Astrocyte (in vitro differentiated cells and primary cell): Measurements from ENCODE around the gene SH3RF2. TPM values are rescaled to one million over a fixed set of nuclear protein-coding genes. Genes with fewer than 3 reads are reported as not detected.

ENCODE experiments used
- DNase-seq: peaks from one replicate; pipeline ENCODE4 v3.0.0-alpha.2; 2010; ENCODE audit warnings: low read depth
- FAIRE-seq: peaks from 2 replicates; lab custom pipeline; 2011; peaks lifted over from hg19 to GRCh38; lab: Jason Lieb, UNC
- H2AFZ ChIP-seq: 2 replicates; pipeline ENCODE4 v1.6.0; 2012; ENCODE audit warnings: low read depth, low read length, inconsistent platforms
- H3K27ac ChIP-seq: 2 replicates; pipeline ENCODE4 v1.5.1; 2011; ENCODE audit warnings: low read depth, low read length, inconsistent platforms
- H3K27me3 ChIP-seq: 2 replicates; pipeline ENCODE4 v1.6.0; 2011; ENCODE audit warnings: low read length, inconsistent platforms; ENCODE audit not compliant: insufficient read depth
- H3K36me3 ChIP-seq: 2 replicates; pipeline ENCODE4 v1.5.1; 2011; ENCODE audit warnings: low read length, inconsistent platforms; ENCODE audit not compliant: insufficient read depth
- H3K4me1 ChIP-seq: 2 replicates; pipeline ENCODE4 v1.5.1; 2011; ENCODE audit warnings: low read length, inconsistent platforms; ENCODE audit not compliant: insufficient read depth
- H3K4me2 ChIP-seq: 2 replicates; pipeline ENCODE4 v1.6.0; 2012; ENCODE audit warnings: low read length, inconsistent platforms
- H3K4me3 ChIP-seq: 2 replicates; pipeline ENCODE4 v1.5.1; 2011; ENCODE audit warnings: low read depth, mild to moderate bottlenecking, low read length, inconsistent platforms; ENCODE audit not compliant: insufficient read depth
- H3K79me2 ChIP-seq: 2 replicates; pipeline ENCODE4 v1.6.0; 2012; ENCODE audit warnings: mild to moderate bottlenecking, low read length, inconsistent platforms; ENCODE audit not compliant: insufficient read depth
- H3K9ac ChIP-seq: 2 replicates; pipeline ENCODE4 v1.6.0; 2012; ENCODE audit warnings: mild to moderate bottlenecking, low read length, inconsistent platforms
- H3K9me3 ChIP-seq: 2 replicates; pipeline ENCODE4 v1.5.1; 2012; ENCODE audit warnings: low read depth, mild to moderate bottlenecking, low read length, inconsistent platforms; ENCODE audit not compliant: insufficient read depth
- H4K20me1 ChIP-seq: 2 replicates; pipeline ENCODE4 v1.6.0; 2012; ENCODE audit warnings: low read length, inconsistent platforms; ENCODE audit not compliant: insufficient read depth
- H3K27ac Mint-ChIP-seq: one replicate; pipeline ENCODE4 v1.8.0; 2021; ENCODE audit warnings: mild to moderate bottlenecking, mixed read lengths; ENCODE audit not compliant: unreplicated experiment
- H3K27me3 Mint-ChIP-seq: one replicate; pipeline ENCODE4 v1.8.0; 2021; ENCODE audit warnings: low read depth, mixed read lengths; ENCODE audit not compliant: unreplicated experiment
- H3K36me3 Mint-ChIP-seq: one replicate; pipeline ENCODE4 v1.8.0; 2021; ENCODE audit warnings: low read depth, mixed read lengths; ENCODE audit not compliant: unreplicated experiment
- H3K4me1 Mint-ChIP-seq: one replicate; pipeline ENCODE4 v1.8.0; 2021; ENCODE audit warnings: low read depth, mixed read lengths; ENCODE audit not compliant: unreplicated experiment
- H3K4me3 Mint-ChIP-seq: one replicate; pipeline ENCODE4 v1.8.0; 2021; ENCODE audit warnings: mild to moderate bottlenecking, moderate library complexity, mixed read lengths; ENCODE audit not compliant: unreplicated experiment
- H3K9me3 Mint-ChIP-seq: one replicate; pipeline ENCODE4 v1.8.0; 2021; ENCODE audit warnings: mild to moderate bottlenecking, mixed read lengths; ENCODE audit not compliant: unreplicated experiment
- EZH2 ChIP-seq: IDR thresholded peaks from 2 replicates; pipeline ENCODE4 v1.6.1; 2012; ENCODE audit warnings: mild to moderate bottlenecking, low read length, inconsistent platforms; ENCODE audit not compliant: insufficient read depth
- total RNA-seq: library from RNA; stranded (reverse); gene quantifications from 2 replicates; pipeline ENCODE4 v1.2.1, GENCODE V29; 2021
- TF ChIP-seq, protein P1 (sequence below): IDR thresholded peaks from 2 replicates; pipeline ENCODE4 v1.5.1; 2011; ENCODE audit warnings: low read depth, mild to moderate bottlenecking, inconsistent platforms, low read length, moderate library complexity; ENCODE audit not compliant: insufficient read depth

SH3RF2 gene
- total RNA-seq, 1 donor from 2014 or later = 12.3 TPM

DNA sequence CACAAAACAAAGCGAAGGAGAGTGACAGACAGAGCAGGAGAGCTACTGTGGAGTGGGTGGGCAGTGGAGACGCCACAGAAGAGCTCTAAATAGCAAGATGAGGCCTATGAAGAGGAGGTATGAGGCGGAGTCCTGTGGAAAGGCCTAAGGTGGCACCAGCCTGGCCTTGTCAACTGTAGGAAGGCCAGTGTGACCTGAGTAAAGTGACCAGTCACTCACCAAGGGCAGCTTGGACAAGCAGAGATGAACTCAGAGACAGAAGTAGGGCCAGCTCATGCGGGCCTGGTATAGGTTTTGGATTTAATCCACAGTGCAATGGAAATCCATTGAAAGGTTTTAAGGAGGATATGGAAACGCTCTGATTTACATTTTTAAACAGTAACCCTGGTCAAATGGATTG, 23.8 kb upstream of the SH3RF2 start:
- no peak overlapping the region for H3K27ac Mint-ChIP-seq
- H3K27me3 Mint-ChIP-seq = no peaks in the 10 kb centered on the region

DNA sequence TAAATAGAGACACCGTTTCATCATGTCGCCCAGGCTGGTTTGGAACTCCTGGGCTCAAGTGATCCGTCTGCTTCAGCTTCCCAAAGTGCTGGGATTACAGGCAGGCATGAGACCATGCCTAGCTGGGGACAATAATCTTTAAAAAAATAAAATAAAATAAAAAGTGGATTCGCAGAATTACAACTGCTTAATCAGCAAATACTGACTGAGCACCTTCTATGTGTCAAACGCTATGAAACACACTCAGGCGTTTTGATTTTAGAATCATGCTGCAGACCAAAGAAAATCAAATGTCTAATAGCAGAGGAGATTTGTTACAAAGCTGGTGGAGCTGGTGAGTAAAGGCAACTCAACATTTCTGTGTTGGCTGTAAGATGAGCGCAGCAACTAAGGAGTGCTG, 22.7 kb upstream of the SH3RF2 start:
- TF ChIP-seq EZH2 = no peak
- TF ChIP-seq, protein P1, sequence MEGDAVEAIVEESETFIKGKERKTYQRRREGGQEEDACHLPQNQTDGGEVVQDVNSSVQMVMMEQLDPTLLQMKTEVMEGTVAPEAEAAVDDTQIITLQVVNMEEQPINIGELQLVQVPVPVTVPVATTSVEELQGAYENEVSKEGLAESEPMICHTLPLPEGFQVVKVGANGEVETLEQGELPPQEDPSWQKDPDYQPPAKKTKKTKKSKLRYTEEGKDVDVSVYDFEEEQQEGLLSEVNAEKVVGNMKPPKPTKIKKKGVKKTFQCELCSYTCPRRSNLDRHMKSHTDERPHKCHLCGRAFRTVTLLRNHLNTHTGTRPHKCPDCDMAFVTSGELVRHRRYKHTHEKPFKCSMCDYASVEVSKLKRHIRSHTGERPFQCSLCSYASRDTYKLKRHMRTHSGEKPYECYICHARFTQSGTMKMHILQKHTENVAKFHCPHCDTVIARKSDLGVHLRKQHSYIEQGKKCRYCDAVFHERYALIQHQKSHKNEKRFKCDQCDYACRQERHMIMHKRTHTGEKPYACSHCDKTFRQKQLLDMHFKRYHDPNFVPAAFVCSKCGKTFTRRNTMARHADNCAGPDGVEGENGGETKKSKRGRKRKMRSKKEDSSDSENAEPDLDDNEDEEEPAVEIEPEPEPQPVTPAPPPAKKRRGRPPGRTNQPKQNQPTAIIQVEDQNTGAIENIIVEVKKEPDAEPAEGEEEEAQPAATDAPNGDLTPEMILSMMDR = no peak
- Mint-ChIP-seq H3K4me1 (peaks cover 8% of the 10 kb centered on the region), H3K27me3 (no peaks in the 10 kb centered on the region), H3K36me3 (no peaks in the 10 kb centered on the region), H3K4me3 (no peak overlapping the region), H3K9me3 (no peaks in the 10 kb centered on the region), H3K27ac (no peak overlapping the region)
- H3K79me2 ChIP-seq = no peaks in the 10 kb centered on the region
- DNase-seq (no peak), FAIRE-seq (no peak)
- H3K4me3 ChIP-seq = no peak overlapping the region
- H2AFZ ChIP-seq = no peak overlapping the region
- no peaks in the 10 kb centered on the region for H3K27me3 ChIP-seq
- peaks cover 3% of the 10 kb centered on the region for H3K4me1 ChIP-seq
- H3K27ac ChIP-seq = no peak overlapping the region
- no peak overlapping the region for H3K9ac ChIP-seq
- no peak overlapping the region for H3K4me2 ChIP-seq
- no peaks in the 10 kb centered on the region for H3K9me3 ChIP-seq
- H3K36me3 ChIP-seq = no peaks in the 10 kb centered on the region
- H4K20me1 ChIP-seq = no peaks in the 10 kb centered on the region

More for the DNA sequence above, 23.8 kb upstream of the SH3RF2 start:
- H3K79me2 ChIP-seq = no peaks in the 10 kb centered on the region
- H3K4me3 ChIP-seq = no peak overlapping the region
- FAIRE-seq = no peak
- TF ChIP-seq, protein P1 = no peak
- no peak for TF ChIP-seq EZH2
- H2AFZ ChIP-seq = no peak overlapping the region
- H3K4me3 Mint-ChIP-seq = no peak overlapping the region
- no peak for DNase-seq
- H3K4me2 ChIP-seq = no peak overlapping the region
- no peak overlapping the region for H3K27ac ChIP-seq
- H3K9me3 Mint-ChIP-seq = no peaks in the 10 kb centered on the region
- H3K9me3 ChIP-seq = no peaks in the 10 kb centered on the region
- peaks cover 8% of the 10 kb centered on the region for H3K4me1 Mint-ChIP-seq
- no peaks in the 10 kb centered on the region for H3K27me3 ChIP-seq
- no peaks in the 10 kb centered on the region for H3K36me3 Mint-ChIP-seq
- no peaks in the 10 kb centered on the region for H3K36me3 ChIP-seq
- peaks cover 3% of the 10 kb centered on the region for H3K4me1 ChIP-seq
- H3K9ac ChIP-seq = no peak overlapping the region
- no peaks in the 10 kb centered on the region for H4K20me1 ChIP-seq

DNA sequence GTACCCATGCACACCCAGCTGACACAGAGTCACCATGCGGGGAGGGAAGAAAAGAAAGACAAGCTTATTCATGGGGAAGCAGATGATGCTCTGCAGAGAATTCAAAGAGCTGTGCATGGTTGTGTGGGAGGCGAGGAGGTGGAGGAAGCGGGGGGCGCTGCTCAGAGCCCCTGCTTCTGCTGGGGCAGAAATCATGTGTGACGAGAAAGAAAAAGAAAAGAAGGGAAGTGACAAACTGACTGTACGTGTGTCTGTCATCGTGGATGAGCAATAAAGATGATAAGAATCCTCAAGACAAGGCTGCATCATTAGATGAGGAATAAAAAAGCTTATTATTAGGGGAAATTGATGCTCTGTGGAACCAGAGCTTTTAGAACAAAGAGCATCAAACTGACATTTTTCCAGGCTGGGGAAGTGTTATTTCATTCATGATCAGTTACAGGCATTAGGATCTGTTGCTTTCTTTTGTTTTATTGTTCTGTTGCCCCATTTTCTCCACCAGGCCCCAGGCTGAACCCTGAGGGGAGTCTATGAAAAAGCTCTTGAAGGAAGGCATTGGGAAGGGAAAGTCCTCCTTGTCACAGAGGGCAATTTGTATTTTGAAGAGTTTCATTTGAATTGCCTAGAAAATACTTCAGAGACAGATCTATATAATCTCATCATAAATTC, 20.3 kb upstream of the SH3RF2 start:
- H3K9me3 Mint-ChIP-seq = no peaks in the 10 kb centered on the region
- no peaks in the 10 kb centered on the region for H3K9me3 ChIP-seq
- no peak overlapping the region for H3K4me3 ChIP-seq
- no peak overlapping the region for H2AFZ ChIP-seq
- H3K27me3 ChIP-seq = no peaks in the 10 kb centered on the region
- no peak for TF ChIP-seq EZH2
- TF ChIP-seq, protein P1 = no peak
- FAIRE-seq (no peak), DNase-seq (no peak)
- H3K4me1 Mint-ChIP-seq = peaks cover 8% of the 10 kb centered on the region
- peaks cover 2% of the 10 kb centered on the region for H3K36me3 Mint-ChIP-seq
- no peaks in the 10 kb centered on the region for H3K27me3 Mint-ChIP-seq
- no peaks in the 10 kb centered on the region for H3K36me3 ChIP-seq
- H3K79me2 ChIP-seq = no peaks in the 10 kb centered on the region
- no peak overlapping the region for H3K4me2 ChIP-seq
- peaks cover 4% of the 10 kb centered on the region for H3K4me1 ChIP-seq
- H3K4me3 Mint-ChIP-seq = no peak overlapping the region
- H4K20me1 ChIP-seq = no peaks in the 10 kb centered on the region
- no peak overlapping the region for H3K9ac ChIP-seq
- H3K27ac ChIP-seq = no peak overlapping the region
- no peak overlapping the region for H3K27ac Mint-ChIP-seq
